Measurements from ENCODE around the gene NDUFS5.

NDUFS5 gene

GRCh38 chr1:39082811-39083576, 56.8 kb downstream of the NDUFS5 start:
- H3K27ac ChIP-seq: no peak overlapping the region
- no peak for TF ChIP-seq ZFX (IDR thresholded peaks at IDR 0.05; ENCODE audit: borderline replicate concordance)
- TF ChIP-seq CTCF (IDR thresholded peaks at IDR 0.05): no peak

- TF ChIP-seq CTCF (IDR thresholded peaks at IDR 0.05): no peak
- no peak for TF ChIP-seq ZFX (IDR thresholded peaks at IDR 0.05; ENCODE audit: borderline replicate concordance)
- H3K27ac ChIP-seq: no peak overlapping the region
These were observed 58.0 kb downstream of the NDUFS5 start for GRCh38 chr1:39084191-39084590.
